Parathyroid adenoma (tissue), 2 donors: ENCODE measurements around the gene BSND.

Source experiments
- H2AFZ ChIP-seq: fragments of 300-600 bp; sonication (generic); one replicate; pipeline ENCODE4 v1.7.0; 2017; ENCODE audit warnings: antibody characterized with exemption, mild to moderate bottlenecking
- H3K27ac ChIP-seq: fragments of 300-600 bp; sonication (generic); one replicate; pipeline ENCODE4 v1.7.0; 2017
- H3K27me3 ChIP-seq: fragments of 300-600 bp; sonication (generic); one replicate; pipeline ENCODE4 v1.7.0; 2017; ENCODE audit warnings: low read length; ENCODE audit not compliant: control insufficient read depth, insufficient read depth
- H3K36me3 ChIP-seq: fragments of 300-600 bp; sonication (generic); one replicate; pipeline ENCODE4 v1.7.0; 2017; ENCODE audit warnings: low read length; ENCODE audit not compliant: control insufficient read depth, insufficient read depth
- H3K4me1 ChIP-seq: fragments of 300-600 bp; sonication (generic); one replicate; pipeline ENCODE4 v1.7.0; 2017; ENCODE audit warnings: control low read depth
- H3K4me2 ChIP-seq: fragments of 300-600 bp; sonication (generic); one replicate; pipeline ENCODE4 v1.7.0; 2017; ENCODE audit warnings: low read length
- H3K4me3 ChIP-seq: fragments of 300-600 bp; sonication (generic); one replicate; pipeline ENCODE4 v1.7.0; 2017; ENCODE audit warnings: low read depth, low read length
- H3K79me2 ChIP-seq: fragments of 300-600 bp; sonication (generic); one replicate; pipeline ENCODE4 v1.7.0; 2017; ENCODE audit warnings: control low read depth
- H3K9ac ChIP-seq: fragments of 300-600 bp; sonication (generic); one replicate; pipeline ENCODE4 v1.7.0; 2017; ENCODE audit warnings: mild to moderate bottlenecking
- H3K9me3 ChIP-seq: fragments of 300-600 bp; sonication (generic); one replicate; pipeline ENCODE4 v1.7.0; 2017; ENCODE audit warnings: low read length; ENCODE audit not compliant: control insufficient read depth
- TF ChIP-seq, protein P1 (sequence below): fragments of 300-600 bp; sonication (generic); IDR thresholded peaks from one replicate; pipeline ENCODE4 v1.7.0; 2017; ENCODE audit warnings: antibody characterized with exemption, mild to moderate bottlenecking
- donor health status: primary hyperparathyroidism.

The BSND gene

DNA sequence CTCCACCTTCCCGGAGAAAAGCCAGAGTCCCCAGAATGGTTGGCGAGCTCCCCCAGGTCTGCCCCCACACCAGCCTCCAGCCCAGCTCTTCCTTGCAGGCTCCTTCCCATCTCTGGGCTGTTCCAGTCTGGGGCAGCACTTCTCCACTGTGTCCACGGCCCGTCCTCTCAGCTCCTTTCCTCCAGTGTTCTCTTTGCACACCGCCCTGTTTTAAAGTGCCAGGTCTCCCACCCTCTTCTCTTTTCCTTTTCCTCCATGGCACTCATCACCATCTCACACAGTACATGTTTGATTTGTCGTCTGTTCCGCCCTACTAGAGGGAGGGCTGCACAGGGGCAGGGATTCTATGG is 34.5 kb downstream of the BSND start:
- no peak overlapping the region for H3K4me3 ChIP-seq
- H3K9me3 ChIP-seq: no peaks in the 10 kb centered on the region
- H3K79me2 ChIP-seq: no peaks in the 10 kb centered on the region
- no peak overlapping the region for H2AFZ ChIP-seq
- TF ChIP-seq, protein P1, sequence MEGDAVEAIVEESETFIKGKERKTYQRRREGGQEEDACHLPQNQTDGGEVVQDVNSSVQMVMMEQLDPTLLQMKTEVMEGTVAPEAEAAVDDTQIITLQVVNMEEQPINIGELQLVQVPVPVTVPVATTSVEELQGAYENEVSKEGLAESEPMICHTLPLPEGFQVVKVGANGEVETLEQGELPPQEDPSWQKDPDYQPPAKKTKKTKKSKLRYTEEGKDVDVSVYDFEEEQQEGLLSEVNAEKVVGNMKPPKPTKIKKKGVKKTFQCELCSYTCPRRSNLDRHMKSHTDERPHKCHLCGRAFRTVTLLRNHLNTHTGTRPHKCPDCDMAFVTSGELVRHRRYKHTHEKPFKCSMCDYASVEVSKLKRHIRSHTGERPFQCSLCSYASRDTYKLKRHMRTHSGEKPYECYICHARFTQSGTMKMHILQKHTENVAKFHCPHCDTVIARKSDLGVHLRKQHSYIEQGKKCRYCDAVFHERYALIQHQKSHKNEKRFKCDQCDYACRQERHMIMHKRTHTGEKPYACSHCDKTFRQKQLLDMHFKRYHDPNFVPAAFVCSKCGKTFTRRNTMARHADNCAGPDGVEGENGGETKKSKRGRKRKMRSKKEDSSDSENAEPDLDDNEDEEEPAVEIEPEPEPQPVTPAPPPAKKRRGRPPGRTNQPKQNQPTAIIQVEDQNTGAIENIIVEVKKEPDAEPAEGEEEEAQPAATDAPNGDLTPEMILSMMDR: no peak
- no peak overlapping the region for H3K27ac ChIP-seq
- H3K36me3 ChIP-seq: no peaks in the 10 kb centered on the region
- no peak overlapping the region for H3K4me2 ChIP-seq
- no peak overlapping the region for H3K9ac ChIP-seq
- no peaks in the 10 kb centered on the region for H3K27me3 ChIP-seq
- no peaks in the 10 kb centered on the region for H3K4me1 ChIP-seq

DNA sequence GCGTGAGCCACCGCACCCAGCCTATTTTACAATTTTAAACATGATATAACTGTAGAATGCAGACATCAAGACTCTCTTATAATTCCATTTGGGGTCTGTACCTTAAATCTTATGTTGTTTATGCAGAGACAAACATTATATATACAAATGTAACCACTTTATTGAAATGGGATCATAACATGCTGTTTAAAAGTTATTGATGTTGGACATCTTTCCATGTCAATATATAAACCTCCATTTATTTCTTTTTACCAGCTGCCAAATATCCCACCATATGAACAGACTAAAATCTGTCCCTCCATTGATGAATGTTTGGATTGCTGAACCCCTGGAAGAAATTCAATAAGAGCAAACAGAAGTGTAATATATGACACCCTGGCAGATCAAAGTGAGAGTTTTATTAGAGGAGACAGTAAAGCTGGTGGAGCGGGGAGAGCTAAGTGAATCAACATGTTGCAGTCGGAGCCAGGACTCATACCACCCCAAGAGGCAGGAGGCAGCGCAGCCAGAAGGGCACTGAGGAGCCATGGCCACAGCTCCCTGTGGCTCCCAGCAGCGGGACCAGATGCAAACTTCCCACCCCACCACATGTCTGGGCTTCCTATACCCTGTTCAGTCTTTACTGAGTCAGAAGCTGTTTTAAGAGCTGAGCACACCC is 35.9 kb downstream of the BSND start:
- H3K36me3 ChIP-seq: no peaks in the 10 kb centered on the region
- no peak overlapping the region for H3K4me2 ChIP-seq
- no peaks in the 10 kb centered on the region for H3K27me3 ChIP-seq

DNA sequence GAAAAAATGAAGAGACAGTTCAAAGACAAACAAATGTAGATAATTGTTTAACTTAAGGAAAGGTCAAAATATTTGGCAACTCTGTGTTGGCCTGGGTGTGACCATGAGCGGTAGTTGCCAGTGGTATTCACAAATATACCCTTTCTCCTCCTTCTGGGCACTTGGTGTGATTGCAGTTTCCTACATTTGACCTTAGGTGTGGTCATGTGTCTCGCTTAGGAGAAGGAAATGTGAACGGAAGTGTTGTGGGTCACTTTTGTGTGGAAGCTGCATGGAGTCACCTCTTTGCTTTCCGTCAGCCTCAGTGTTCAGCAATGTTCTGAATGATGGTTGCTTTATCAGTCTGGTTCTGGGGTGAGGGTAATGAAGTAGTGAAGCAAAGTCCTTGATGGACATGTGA is 37.2 kb downstream of the BSND start:
- no peak overlapping the region for H3K27ac ChIP-seq
- H3K79me2 ChIP-seq: no peaks in the 10 kb centered on the region
- TF ChIP-seq, protein P1: no peak
- no peak overlapping the region for H3K4me2 ChIP-seq
- no peak overlapping the region for H3K4me3 ChIP-seq
- H2AFZ ChIP-seq: no peak overlapping the region
- no peaks in the 10 kb centered on the region for H3K36me3 ChIP-seq
- H3K9me3 ChIP-seq: no peaks in the 10 kb centered on the region
- no peaks in the 10 kb centered on the region for H3K4me1 ChIP-seq
- H3K9ac ChIP-seq: no peak overlapping the region
- H3K27me3 ChIP-seq: no peaks in the 10 kb centered on the region

More for the DNA sequence above, 35.9 kb downstream of the BSND start:
- TF ChIP-seq, protein P1: no peak
- Histone ChIP-seq H2AFZ (no peak overlapping the region), H3K9me3 (no peaks in the 10 kb centered on the region), H3K4me1 (no peaks in the 10 kb centered on the region), H3K9ac (no peak overlapping the region), H3K4me3 (no peak overlapping the region), H3K79me2 (no peaks in the 10 kb centered on the region), H3K27ac (no peak overlapping the region)

DNA sequence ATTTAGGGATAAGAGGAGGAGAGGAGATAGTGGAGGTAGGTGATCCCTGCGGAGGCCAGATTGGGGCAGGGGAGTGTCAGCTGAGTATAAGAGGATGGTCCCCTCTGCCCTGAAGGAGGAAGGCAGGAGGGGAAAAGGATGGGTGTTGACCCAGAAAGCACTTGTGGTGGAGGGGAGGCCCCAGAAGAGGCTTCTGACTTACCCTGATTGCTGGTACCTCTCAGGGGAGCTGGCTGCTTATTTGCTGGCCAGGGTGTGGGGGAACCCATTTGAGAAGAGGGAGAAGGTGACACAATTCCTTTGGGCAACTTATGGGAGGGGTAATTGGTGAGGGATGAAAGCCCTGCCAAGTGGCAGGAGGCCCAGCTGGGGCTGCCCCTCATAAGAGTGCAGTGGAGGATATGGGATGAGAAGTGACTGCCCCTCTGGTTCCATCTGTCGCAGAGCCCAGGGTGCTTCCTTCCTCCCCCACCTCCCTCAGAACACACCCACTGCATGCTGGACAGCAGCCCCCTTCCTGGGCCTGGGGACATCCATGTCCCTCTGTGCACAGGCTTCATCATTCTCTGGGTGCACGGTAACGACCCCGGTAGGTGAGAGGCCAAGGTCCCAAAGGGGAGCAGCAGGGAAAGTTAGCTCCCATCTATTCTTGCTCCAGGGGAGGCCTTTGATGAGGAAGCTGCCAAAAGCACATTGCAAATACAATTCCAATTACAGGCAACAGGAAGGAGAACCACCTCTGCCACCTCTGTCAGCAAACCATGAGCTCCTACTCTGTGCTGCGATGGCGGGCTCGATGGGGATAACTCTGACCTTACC is 39.2 kb downstream of the BSND start:
- H3K4me3 ChIP-seq: no peak overlapping the region
- H3K9ac ChIP-seq: no peak overlapping the region
- no peak overlapping the region for H2AFZ ChIP-seq
- H3K79me2 ChIP-seq: no peaks in the 10 kb centered on the region
- no peak overlapping the region for H3K4me2 ChIP-seq
- no peaks in the 10 kb centered on the region for H3K27me3 ChIP-seq
- no peaks in the 10 kb centered on the region for H3K9me3 ChIP-seq
- H3K27ac ChIP-seq: no peak overlapping the region
- TF ChIP-seq, protein P1: no peak
- no peaks in the 10 kb centered on the region for H3K36me3 ChIP-seq
- H3K4me1 ChIP-seq: no peaks in the 10 kb centered on the region

DNA sequence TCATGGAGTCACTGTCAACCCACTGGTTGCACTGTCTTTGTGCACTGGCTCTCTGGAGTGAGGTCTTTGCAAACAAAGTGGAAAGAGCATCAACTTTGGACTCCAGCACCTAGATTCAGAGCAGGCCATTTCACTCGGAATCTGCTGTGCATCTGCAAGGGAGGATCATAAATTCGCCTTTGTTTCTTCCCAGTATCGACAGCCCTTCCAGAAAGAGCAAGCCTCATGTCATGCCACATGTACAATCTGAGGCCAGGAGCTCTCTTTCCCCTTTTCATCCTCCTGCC is 39.8 kb downstream of the BSND start:
- TF ChIP-seq, protein P1: no peak
- Histone ChIP-seq H3K27me3 (no peaks in the 10 kb centered on the region), H3K9ac (no peak overlapping the region), H3K27ac (no peak overlapping the region), H2AFZ (no peak overlapping the region), H3K36me3 (no peaks in the 10 kb centered on the region), H3K4me1 (no peaks in the 10 kb centered on the region), H3K9me3 (no peaks in the 10 kb centered on the region), H3K4me2 (no peak overlapping the region), H3K79me2 (no peaks in the 10 kb centered on the region), H3K4me3 (no peak overlapping the region)
